ES-I3 (cell line): ENCODE data around the gene JUND.
A peak's percentile ranks its signal among the peaks of the same experiment; 100 is the strongest.

Source experiments
- H3K36me3 ChIP-seq: 2 replicates; pipeline ENCODE4 v1.6.1; 2013; ENCODE audit warnings: mild to moderate bottlenecking, low read length, control low read depth, moderate library complexity; ENCODE audit not compliant: insufficient read depth
- H3K4me1 ChIP-seq: 2 replicates; pipeline ENCODE4 v1.6.1; 2013; ENCODE audit warnings: mild to moderate bottlenecking, control low read depth, low read length; ENCODE audit not compliant: insufficient read depth
- H3K9ac ChIP-seq: 2 replicates; pipeline ENCODE4 v1.6.1; 2013; ENCODE audit warnings: low read depth, mild to moderate bottlenecking, low read length, moderate library complexity
- H3K9me3 ChIP-seq: 2 replicates; pipeline ENCODE4 v1.6.1; 2013; ENCODE audit warnings: mild to moderate bottlenecking, low read length, moderate library complexity; ENCODE audit not compliant: control insufficient read depth, insufficient read depth

Gene JUND

GRCh38 chr19:18301718-18302111 lies 20.3 kb upstream of the JUND start:
- Histone ChIP-seq H3K9ac (no peak overlapping the region), H3K9me3 (no peaks in the 10 kb centered on the region), H3K36me3 (no peaks in the 10 kb centered on the region), H3K4me1 (peaks cover 6% of the 10 kb centered on the region; the same call in 1 of the 2 replicates)

- Histone ChIP-seq H3K36me3 (no peaks in the 10 kb centered on the region), H3K9me3 (no peaks in the 10 kb centered on the region), H3K4me1 (peaks cover 6% of the 10 kb centered on the region; the same call in 1 of the 2 replicates), H3K9ac (no peak overlapping the region)
Measured at GRCh38 chr19:18300930-18301717, 19.7 kb upstream of the JUND start.

GRCh38 chr19:18299654-18300053 lies 18.2 kb upstream of the JUND start:
- Histone ChIP-seq H3K36me3 (no peaks in the 10 kb centered on the region), H3K9ac (no peak overlapping the region), H3K9me3 (no peaks in the 10 kb centered on the region), H3K4me1 (no peaks in the 10 kb centered on the region; the same call in 1 of the 2 replicates)

GRCh38 chr19:18298601-18299000 lies 17.2 kb upstream of the JUND start:
- Histone ChIP-seq H3K4me1 (peaks cover 5% of the 10 kb centered on the region), H3K36me3 (no peaks in the 10 kb centered on the region), H3K9me3 (no peaks in the 10 kb centered on the region), H3K9ac (no peak overlapping the region)

GRCh38 chr19:18297308-18297707 lies 15.9 kb upstream of the JUND start:
- H3K4me1 ChIP-seq, result peaks cover 5% of the 10 kb centered on the region
- no peaks in the 10 kb centered on the region for H3K36me3 ChIP-seq
- no peak overlapping the region for H3K9ac ChIP-seq
- H3K9me3 ChIP-seq, result no peaks in the 10 kb centered on the region

- Histone ChIP-seq H3K36me3 (no peaks in the 10 kb centered on the region), H3K4me1 (peaks cover 8% of the 10 kb centered on the region), H3K9ac (no peak overlapping the region), H3K9me3 (no peaks in the 10 kb centered on the region)
Measured at GRCh38 chr19:18295034-18295451, 13.6 kb upstream of the JUND start.

- H3K36me3 ChIP-seq, result no peaks in the 10 kb centered on the region
- H3K4me1 ChIP-seq, result peaks cover 11% of the 10 kb centered on the region
- no peak overlapping the region for H3K9ac ChIP-seq
- H3K9me3 ChIP-seq, result no peaks in the 10 kb centered on the region
Measured at GRCh38 chr19:18294467-18294864, 13.0 kb upstream of the JUND start.

GRCh38 chr19:18293642-18294466 lies 12.4 kb upstream of the JUND start:
- Histone ChIP-seq H3K36me3 (no peaks in the 10 kb centered on the region), H3K4me1 (peaks cover 11% of the 10 kb centered on the region), H3K9ac (peak overlapping the region; percentile 60; the same call in 1 of the 2 replicates), H3K9me3 (no peaks in the 10 kb centered on the region)

GRCh38 chr19:18292810-18293641 lies 11.6 kb upstream of the JUND start:
- H3K4me1 ChIP-seq, result peaks cover 11% of the 10 kb centered on the region
- no peaks in the 10 kb centered on the region for H3K9me3 ChIP-seq
- H3K36me3 ChIP-seq, result no peaks in the 10 kb centered on the region
- H3K9ac ChIP-seq, result peak overlapping the region; percentile 94

- Histone ChIP-seq H3K36me3 (no peaks in the 10 kb centered on the region), H3K9ac (peak overlapping the region; percentile 94), H3K9me3 (no peaks in the 10 kb centered on the region), H3K4me1 (peaks cover 11% of the 10 kb centered on the region)
Measured at GRCh38 chr19:18292462-18292809, 11.0 kb upstream of the JUND start.

- Histone ChIP-seq H3K9ac (peak overlapping the region; percentile 94), H3K4me1 (peaks cover 11% of the 10 kb centered on the region)
Measured at GRCh38 chr19:18291590-18292461, 10.4 kb upstream of the JUND start.

GRCh38 chr19:18291019-18291524 lies 9.7 kb upstream of the JUND start:
- peak overlapping the region; percentile 94 for H3K9ac ChIP-seq
- H3K9me3 ChIP-seq, result no peaks in the 10 kb centered on the region
- H3K4me1 ChIP-seq, result peaks cover 14% of the 10 kb centered on the region
- H3K36me3 ChIP-seq, result no peaks in the 10 kb centered on the region

More at GRCh38 chr19:18291590-18292461, 10.4 kb upstream of the JUND start:
- Histone ChIP-seq H3K9me3 (no peaks in the 10 kb centered on the region), H3K36me3 (no peaks in the 10 kb centered on the region)

GRCh38 chr19:18290302-18291018 lies 9.0 kb upstream of the JUND start:
- no peaks in the 10 kb centered on the region for H3K9me3 ChIP-seq
- H3K36me3 ChIP-seq, result no peaks in the 10 kb centered on the region
- no peak overlapping the region for H3K9ac ChIP-seq
- peaks cover 14% of the 10 kb centered on the region for H3K4me1 ChIP-seq
